Occipital lobe (tissue), 2 donors: ENCODE results near the gene DISC1. TPM values are rescaled to one million over a fixed set of nuclear protein-coding genes. Genes with fewer than 3 reads are reported as not detected.
"Not testable (repeated sequence)": the region's sequence is repeated elsewhere in the genome, so short reads cannot be mapped to it uniquely, and the experiment has no call there.

Experiments
- DNase-seq: peaks from one replicate; lab custom pipeline; 2025; lab: John Stamatoyannopoulos, UW
- total RNA-seq: library from RNA; depleted of rRNA; stranded (reverse); fragments of >200 nt; gene quantifications from one replicate; pipeline ENCODE4 v1.2.3, GENCODE V29; 2014

DISC1 gene
- total RNA-seq, 1 donor from 2014 or later = 6.4 TPM

DNA sequence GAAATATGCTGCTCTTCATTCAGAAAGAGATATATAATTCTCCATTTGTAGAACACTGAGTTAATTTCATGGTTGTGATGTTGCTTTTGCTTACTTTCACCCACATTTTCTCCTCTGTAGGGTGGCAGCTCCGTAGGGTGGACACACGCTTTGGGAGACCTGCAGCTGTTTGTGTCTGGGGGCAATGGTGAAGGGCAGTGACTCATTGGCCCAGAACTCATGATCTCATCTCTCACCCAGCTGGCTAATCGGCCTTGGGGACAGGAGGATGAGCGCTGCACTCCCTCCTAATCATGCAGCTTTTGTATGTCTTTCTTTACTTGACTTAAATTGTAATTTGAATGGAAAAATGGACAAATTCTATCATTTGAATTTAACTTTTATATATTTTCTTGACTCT is 9.6 kb downstream of the DISC1 start:
- peak; percentile 38 for DNase-seq

- DNase-seq = not testable (repeated sequence)
Measured at GRCh38 chr1:231636922-231637321, 10.3 kb downstream of the DISC1 start.

DNA sequence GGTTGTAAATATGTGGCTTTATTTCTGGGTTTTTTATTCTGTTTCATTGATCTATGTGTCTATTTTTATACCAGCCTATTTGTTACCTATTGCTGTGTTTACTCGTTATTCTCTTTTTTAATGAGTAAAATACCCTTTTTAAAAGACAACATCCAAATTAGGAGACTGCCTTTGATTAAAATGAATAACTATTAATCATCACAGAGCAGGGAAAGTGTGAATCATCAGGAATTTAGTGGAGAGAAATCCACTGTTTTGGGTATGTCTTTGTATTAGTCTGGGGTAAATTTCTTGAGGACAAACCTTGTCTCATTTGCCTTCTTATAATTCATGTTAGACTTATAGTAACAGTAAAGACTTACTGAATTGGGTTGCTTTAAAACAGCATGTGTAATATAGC is 12.1 kb downstream of the DISC1 start:
- DNase-seq = no peak

- DNase-seq = no peak
Measured at GRCh38 chr1:231639819-231640218, 13.2 kb downstream of the DISC1 start.

- not testable (repeated sequence) for DNase-seq
Measured at GRCh38 chr1:231641444-231641843, 14.9 kb downstream of the DISC1 start.

DNA sequence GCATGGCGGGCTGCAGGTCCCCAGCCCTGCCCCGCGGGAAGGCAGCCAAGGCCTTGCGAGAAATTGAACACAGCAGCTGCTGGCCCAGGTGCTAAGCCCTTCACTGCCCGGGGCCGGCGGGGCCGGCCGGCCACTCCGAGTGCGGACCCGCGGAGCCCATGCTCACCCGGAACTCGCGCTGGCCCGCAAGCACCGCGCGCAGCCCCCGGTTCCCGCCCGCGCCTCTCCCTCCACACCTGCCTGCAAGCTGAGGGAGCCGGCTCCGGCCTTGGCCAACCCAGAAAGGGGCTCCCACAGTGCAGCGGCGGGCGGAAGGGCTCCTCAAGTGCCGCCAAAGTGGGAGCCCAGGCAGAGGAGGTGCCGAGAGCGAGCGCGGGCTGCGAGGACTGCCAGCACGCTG is 15.5 kb downstream of the DISC1 start:
- DNase-seq = not testable (repeated sequence)

DNA sequence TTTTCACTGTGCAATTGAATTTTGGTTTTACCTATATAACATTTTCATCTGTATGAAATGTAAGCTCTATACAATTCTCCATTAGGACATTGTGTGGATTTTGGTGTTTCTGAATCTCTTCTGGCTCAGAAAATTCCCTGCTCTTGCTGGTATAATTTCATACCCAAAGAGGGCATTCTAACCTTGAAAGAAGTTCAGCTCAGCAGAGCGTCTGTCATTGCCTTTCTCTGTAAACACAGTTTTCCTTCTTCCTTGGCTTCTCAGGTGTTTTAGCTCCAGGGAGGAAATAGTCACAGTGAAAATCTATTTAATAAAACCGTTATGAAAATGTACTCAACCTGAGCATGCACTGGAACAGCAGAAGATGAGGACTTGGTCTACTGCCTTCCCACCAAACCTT is 16.0 kb downstream of the DISC1 start:
- DNase-seq = no peak

DNA sequence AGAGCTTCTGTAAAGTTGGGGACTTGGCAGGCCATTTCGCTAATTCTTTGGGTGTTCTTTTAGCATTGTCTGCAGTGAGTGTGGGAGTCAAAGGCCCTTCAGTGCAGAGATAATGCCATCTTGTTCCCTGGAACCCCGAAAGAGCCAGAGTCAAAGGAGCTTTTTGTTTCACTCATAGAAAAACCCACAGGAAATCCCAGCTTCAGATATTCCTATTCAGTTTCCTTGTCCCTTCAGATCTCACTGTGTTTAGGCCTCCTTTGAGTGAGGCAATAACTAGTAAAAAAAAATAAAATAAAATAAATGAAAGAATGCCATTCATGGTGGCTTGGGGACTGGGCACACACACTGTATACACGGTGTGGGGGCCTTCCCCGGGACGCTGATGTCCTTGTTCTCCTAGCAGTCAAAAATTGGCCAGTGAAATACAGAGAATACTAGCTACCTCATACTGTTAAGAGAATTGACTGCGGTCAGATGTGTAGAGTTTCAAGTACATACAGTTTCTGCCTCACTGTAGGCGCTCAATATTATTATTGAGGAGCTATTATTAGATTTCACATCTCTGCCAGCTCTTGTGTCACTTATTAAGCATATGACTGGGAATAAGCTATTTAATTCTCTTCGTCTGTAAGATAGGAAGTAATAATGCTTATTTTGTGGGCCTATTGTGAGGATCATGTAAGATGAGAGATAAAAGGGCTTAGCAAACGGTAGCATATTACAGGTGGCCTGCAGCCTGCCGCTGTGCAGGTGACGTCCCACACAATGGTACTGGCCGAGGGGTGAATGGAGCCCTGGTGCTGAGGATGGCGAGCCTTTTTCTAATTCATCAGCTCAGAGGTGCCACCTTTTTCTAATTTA is 16.7 kb downstream of the DISC1 start:
- DNase-seq = no peak

DNA sequence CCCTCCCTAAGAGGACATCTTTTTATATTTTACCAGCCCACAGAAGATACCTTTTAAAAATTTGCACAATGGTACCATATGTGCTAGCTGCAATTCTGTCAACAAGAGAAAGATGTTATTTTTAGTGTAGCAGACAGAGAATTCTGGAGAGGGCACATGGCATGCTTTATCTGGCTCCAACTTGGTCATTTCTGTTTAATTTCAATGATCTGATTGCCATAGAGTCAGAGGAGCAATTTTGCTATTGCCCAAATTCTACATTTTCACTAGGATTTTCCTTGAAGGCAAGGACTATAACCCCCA is 17.3 kb downstream of the DISC1 start:
- no peak for DNase-seq

- DNase-seq = not testable (repeated sequence)
Measured at GRCh38 chr1:231645634-231646033, 19.0 kb downstream of the DISC1 start.

DNA sequence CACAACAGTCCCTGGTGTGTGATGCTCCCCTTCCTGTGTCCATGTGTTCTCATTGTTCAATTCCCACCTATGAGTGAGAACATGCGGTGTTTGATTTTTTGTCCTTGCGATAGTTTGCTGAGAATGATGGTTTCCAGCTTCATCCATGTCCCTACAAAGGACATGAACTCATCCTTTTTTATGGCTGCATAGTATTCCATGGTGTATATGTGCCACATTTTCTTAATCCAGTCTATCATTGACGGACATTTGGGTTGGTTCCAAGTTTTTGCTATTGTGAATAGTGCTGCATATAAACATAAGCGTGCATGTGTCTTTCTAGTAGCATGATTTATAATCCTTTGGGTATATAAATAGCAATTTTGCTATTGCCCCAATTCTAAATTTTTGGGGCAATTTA is 19.6 kb downstream of the DISC1 start:
- DNase-seq = not testable (repeated sequence)

- DNase-seq = not testable (repeated sequence)
Measured at GRCh38 chr1:231651621-231652260, 25.2 kb downstream of the DISC1 start.

GRCh38 chr1:231653632-231654031 is 27.0 kb downstream of the DISC1 start:
- no peak for DNase-seq

DNA sequence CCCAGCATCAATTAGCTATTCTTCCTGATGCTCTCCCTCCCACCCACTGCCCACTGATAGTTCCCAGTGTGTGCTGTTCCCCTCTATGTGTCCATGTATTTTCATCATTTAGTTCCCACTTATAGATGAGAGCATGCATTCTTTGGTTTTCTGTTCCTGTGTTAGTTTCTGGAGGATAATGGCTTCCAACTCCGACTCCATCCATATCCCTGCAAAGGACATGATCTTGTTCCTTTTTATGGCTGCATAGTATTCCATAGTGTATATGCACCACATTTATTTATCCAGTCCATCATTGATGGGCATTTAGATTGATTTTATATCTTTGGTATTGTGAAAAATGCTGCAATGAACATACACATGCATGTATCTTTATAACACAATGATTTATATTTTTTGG is 30.2 kb downstream of the DISC1 start:
- no peak for DNase-seq

DNA sequence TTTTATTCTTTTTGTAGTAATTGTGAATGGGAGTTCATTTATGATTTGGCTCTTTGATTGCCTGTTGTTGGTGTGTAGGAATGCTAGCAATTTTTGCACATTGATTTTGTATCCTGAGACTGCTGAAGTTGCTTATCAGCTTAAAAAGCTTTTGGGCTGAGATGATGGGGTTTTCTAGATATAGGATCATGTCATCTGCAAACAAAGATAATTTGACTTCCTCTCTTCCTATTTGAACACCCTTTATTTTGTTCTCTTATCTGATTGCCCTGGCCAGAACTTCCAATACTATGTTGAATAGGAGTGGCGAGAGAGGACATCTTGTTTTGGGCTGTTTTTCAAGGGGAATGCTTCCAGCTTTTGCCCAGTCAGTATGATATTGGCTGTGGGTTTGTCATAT is 31.6 kb downstream of the DISC1 start:
- not testable (repeated sequence) for DNase-seq

DNA sequence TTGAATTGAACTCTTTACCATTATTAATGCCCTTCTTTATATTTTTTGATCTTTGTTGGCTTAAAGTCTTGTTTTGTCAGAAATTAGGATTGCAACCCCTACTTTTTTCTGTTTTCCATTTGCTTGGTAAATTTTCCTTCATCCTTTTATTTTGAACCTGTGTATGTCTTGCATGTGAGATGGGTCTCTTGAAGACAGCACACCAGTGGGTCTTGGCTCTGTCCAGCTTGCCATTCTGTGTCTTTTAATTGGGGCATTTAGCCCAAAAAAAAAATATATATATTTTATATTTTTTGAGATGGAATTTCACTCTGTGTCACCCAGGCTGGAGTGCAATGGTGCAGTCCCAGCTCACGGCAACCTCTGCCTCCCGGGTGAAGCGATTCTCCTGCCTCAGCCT is 33.6 kb downstream of the DISC1 start:
- DNase-seq = no peak

- DNase-seq = no peak
Measured at GRCh38 chr1:231663211-231663792, 36.7 kb downstream of the DISC1 start.

DNA sequence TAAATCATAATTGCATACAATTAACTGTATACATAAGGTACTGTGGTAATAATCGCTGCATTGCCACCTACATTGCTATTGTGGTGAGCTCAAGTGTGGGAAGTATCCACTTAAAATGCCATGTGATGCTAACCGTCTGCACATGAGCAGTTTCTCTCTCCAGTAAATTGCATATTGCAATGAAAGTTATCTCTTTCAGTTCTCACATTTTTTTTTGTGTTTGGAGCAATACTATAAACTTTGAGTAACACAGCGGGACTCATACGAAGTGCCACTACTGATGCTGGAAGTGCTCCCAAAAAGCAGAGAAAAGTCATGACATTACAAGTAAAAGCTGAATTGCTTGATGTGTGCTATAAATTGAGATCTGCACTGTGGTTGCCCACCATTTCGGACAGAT is 38.5 kb downstream of the DISC1 start:
- no peak for DNase-seq

- no peak for DNase-seq
Measured at GRCh38 chr1:231665726-231666125, 39.1 kb downstream of the DISC1 start.

DNA sequence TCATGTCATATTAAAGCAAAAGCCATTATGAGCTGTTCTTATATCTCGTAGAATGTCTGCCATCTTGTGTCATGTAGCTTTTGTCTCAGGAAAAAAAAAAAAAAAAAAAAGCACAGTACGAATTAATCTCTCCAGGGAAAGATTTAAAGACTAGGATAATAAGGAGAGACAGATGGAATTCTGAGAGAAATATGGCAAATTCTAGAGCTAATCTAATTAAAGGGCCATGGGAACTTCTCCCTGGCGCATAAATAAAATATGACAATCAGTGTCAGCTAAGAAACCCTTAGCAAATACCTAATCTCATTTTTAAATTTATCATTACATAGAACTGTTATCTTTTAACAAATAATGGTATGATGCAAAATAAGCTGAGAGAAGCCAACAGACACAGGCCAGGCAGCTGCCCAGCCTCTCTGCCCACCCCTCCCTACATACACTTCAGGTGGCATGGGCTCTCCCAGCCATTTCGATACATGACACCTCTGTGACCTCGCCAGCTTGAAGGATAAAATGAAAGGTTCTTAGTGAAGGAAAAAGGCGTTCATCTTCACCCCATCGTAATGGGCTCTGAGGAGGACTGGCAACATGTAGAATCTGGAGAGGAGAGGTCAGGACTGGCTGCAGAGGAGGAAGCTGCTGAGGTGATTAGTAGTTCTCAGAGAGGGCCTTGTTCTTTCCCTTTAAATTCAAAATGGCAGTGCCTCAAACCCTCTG is 39.8 kb downstream of the DISC1 start:
- DNase-seq = no peak

DNA sequence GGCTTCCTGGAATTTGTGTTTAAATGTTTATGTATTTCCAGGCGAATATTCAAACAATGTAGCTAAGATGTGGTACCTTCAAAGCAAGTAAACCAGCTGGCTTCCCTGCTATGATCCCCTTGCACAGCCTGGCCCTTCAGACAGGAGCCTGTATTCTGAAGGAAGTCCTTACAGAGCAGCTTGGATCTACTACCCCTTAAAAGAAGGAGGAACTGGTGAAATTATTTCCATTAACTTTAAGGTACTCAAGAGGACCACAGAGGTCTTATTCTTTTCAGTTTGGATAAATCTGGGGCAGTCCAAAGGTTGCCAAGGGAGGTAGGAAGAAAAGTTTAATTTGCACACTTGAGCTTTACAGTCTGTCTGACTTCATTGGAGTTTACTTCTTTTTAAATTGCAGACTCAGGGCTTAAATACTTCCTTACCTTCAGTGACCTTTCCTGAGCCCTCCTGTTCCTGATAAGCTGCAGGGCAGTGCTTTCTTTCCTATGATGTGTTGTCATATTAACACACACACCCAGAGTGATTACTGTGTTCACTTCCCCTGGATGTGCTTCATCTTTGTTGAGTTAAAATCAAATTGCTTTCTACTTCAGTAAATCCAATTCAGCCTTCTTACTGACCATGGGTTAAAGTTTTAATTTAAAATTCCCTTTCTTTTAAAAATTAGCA is 40.5 kb downstream of the DISC1 start:
- no peak for DNase-seq
